Activated CD4-positive, alpha-beta T cell treated with anti-CD3 and anti-CD28 coated beads for 48 hours (primary cell): ENCODE data around the gene TBC1D4.

Experiments used
- DNase-seq: peaks from one replicate; pipeline ENCODE4 v3.0.0-alpha.2; 2020

TBC1D4 gene

DNA sequence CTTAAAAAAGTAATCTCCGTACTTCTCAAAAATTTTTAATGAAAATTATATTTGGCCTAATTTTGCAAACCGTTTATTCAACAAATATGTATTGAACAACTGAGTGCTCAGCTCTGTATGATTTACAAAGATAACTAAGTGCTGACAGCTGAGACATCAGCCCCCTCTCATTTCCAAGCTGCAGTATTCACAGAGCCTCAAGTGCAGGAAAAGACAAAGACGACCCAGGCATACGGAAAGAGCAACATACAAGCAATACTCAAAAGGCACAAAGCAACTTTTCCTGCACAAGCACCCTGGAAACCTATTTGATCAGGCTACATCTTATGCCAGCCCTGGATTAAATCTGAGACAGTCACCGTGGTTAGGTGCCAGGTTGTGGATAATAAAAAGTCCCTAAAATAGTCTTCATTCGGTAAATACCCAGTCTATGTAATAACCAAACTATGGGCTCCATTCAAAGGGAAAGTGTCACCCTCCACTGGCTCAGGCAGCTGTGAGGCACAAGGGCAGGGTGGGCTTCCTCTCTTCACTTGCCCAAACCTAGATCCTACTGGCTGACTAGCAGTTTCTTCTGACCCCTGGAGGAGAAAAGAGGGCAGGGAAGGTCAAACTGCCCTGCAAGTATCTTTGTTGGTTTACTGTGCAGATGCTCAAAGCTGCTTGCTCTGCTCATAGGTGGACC, 65.5 kb downstream of the TBC1D4 start:
- no peak for DNase-seq

GRCh38 chr13:75415694-75416093, 66.3 kb downstream of the TBC1D4 start:
- DNase-seq = no peak

DNA sequence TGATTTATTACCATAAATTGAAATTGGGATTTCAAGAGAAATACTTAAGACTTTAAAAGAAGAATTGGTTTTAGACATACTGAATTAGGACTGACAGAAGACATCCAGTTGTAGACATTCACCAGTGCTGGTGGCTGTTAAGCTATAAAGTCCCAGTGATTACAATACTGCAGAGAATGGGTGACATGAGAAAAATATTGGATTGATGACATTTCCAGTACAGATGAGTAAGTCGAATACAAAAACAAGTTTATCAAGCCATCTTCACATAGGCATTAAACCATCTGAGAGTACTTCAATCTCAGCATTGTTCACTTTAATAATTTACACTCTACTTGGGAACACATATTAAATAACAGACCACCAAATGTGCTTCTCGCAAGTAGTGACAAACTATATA, 66.8 kb downstream of the TBC1D4 start:
- no peak for DNase-seq

DNA sequence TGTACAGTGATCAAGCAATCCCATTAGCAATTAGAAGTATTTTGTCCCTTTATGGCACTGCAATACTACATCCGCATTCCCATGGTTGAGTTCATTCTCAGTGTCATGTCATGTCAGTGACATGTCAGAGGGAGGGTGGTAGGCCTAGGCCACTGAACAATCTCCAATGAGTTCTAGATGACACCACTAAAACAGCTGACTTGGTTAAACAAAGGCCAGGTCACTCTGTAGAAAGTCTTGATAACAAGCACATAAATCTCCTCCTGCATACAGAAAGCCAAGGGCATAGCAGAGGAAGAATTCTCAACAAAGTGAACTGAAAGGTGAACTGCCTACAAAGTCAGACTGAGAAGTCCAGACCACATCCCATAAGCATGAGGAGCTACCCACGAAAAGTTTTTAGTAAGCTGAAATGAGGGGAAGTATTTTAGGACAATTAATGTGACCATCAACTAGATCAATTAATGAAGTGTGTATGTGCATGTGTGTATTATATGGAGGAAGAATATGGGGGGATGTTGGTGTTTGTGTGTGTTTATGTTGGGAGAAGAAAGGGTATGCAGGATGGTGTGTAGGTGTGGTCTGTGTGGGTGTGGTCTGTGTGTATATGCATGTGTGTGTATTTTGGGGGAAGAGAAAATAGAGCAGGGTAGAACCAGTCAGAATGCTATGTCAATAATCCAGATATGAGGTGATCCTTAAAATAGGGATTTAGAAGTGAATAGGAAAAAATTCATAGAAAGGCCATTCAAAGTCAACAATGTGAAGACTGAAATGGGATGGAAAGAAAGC, 67.7 kb downstream of the TBC1D4 start:
- DNase-seq = no peak

GRCh38 chr13:75411924-75412537, 69.9 kb downstream of the TBC1D4 start:
- no peak for DNase-seq

- DNase-seq = no peak
These were observed 71.8 kb downstream of the TBC1D4 start for GRCh38 chr13:75410207-75410606.

DNA sequence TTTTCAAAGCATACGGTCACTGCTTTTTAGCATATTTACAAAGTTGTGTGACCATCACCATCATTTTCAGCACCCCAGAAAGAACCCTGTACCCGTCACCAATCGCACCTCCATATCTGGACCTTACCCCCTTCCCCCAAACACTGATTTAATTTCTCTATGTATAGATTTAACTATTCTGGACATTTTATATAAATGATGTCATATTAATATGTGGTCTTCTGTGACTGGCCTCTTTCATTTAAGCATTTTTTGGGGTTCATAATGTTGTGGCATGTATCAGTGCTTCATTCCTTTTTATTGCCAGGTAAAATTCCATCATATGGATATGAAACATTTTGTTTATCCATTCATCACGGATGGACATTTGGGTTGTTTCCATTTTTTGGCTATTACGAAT, 74.0 kb downstream of the TBC1D4 start:
- no peak for DNase-seq

GRCh38 chr13:75407473-75407872, 74.5 kb downstream of the TBC1D4 start:
- no peak for DNase-seq

DNA sequence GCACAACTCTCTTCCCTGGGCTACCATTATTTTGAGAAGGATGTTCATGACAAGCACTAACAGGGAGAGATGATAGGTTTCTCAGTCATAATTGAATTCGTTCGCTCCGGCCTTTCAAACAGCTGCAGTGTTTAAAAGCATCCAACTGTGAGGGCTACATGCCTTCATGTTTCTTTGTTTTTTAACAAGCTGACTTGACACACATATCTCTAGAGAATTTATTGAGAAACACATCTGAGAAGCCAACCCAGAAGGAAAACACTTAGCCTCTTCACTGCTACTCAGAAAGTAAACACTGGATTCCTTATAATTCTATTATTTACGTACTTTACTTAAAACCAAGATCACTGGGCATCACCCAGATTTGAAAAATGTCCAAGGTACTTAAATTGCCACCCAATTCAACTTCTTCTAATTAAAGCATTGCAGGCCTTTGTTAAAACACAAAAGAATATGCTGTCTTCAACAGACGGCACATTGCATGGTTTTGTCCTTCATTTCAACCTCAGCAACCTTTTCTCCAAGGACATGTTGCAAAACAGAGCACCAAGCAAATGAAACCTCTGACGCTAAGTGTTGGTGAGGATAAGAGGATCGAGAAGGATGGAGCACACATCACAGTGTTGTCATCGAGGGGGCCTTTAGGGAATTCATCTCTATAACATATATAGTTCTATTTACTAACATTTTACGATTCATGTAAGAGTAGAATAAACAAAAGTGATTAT, 75.8 kb downstream of the TBC1D4 start:
- DNase-seq = no peak

- DNase-seq = no peak
These were observed 77.2 kb downstream of the TBC1D4 start for GRCh38 chr13:75404726-75405125.

- DNase-seq = no peak
These were observed 79.2 kb downstream of the TBC1D4 start for GRCh38 chr13:75402787-75403186.

- DNase-seq = no peak
These were observed 81.2 kb downstream of the TBC1D4 start for GRCh38 chr13:75400775-75401174.

DNA sequence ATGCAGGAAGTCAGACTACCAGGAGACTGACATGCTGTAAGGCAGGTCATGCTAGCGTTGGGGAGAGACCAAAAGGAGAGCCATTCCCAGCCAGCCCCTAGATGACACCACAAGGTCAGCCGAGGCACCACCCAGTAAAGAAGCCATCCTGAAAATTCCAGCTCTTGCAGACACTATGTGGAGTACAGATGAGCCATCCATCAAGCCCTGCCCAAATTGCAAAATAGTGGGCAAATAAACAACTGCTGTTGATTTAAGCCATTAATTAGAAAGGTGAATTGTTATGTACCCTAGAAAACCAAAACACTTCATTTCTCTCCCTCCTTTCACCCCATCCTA, 82.1 kb downstream of the TBC1D4 start:
- DNase-seq = no peak

GRCh38 chr13:75399168-75399878, 82.6 kb downstream of the TBC1D4 start:
- no peak for DNase-seq

DNA sequence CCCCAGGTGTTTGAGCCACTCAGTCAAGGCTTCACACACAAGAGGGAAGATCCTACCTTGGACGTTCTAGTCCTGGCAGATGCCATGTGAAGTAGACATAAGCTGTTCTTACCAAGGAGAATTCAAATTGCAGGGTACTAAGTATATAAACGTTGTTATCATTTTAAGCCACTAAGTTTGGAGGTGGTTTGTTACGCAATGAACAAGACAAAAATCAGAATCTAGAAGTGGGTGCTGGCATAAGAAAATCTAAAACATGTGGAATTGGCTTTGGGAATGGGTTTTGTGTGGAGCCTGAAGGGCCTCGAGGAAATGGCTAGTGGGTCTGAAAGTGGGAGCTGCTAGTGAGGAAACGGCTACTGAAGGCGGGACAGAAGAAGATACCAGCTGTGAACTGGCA, 83.9 kb downstream of the TBC1D4 start:
- no peak for DNase-seq

DNA sequence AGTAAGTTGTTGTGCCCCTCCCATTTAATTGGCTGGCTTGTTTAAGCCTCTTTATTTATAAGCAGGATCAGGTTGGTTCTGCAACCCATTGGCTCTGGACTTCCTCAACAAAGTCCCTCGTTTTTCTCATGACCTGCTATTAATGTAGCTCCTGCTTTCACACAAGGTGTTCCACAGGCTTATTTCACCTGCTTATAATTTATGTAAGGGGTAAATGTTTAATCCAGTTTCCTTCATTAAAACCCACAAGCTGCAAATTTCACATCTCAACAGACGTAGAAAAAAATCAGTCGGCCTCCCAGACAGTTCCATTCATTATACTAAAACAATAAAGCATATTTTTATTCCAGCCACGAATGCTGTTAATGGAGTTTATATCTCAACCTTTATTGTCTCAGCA, 86.1 kb downstream of the TBC1D4 start:
- DNase-seq = no peak

DNA sequence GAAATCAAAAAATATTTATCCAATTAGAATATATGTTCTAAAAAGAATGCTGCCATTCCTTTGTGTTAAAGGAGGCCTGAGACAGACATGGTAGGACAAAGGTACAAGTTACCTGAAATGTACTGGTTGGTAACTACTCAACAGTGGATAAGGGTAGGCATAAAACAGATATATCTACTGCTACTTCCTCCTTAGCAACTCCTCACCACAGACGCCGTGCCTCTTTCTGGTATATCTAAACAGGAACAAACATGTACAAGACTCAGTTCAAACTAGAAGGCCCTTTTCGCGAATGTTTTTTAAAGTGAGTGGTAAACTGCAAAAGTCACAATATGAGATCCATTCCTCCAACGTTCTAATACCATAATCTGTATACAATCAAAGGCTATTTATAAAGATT, 86.9 kb downstream of the TBC1D4 start:
- DNase-seq = no peak

GRCh38 chr13:75393839-75394520, 88.0 kb downstream of the TBC1D4 start:
- no peak for DNase-seq

DNA sequence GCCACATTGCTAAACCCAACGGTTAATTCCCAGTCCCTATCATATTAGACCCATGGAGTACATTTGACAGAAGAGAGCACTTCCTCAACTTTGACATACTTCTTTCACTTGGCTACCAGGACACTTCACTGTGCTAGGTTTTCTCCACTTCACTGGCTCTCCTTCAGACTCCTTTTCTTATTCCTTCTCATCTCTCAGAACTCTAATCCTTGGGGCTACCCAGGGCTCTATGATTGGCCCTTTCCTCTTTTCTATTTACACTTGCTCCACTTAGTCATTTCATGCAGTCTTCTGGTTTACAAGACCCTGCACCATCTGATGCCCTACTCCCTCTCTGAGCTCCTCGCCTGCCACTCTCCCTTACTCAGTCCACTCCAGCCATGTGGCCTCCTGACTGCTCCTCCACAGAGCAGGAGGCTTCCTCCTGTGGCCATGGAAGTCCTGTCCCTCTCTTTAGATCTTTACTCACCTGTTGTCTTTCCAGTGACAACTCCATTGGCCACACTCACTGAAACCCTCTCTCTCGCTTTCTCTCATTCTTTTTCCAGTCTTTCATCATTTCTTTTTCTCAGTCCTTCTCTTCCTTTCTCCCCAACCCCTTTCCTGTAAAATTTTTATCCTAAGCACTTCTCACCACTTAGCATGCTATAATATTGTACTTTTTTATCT, 90.4 kb downstream of the TBC1D4 start:
- no peak for DNase-seq

GRCh38 chr13:75390229-75390628, 91.7 kb downstream of the TBC1D4 start:
- no peak for DNase-seq

GRCh38 chr13:75385708-75386083, 96.3 kb downstream of the TBC1D4 start:
- no peak for DNase-seq
